B cell (primary cell): ENCODE measurements around the gene PIK3AP1. TPM values are rescaled to one million over a fixed set of nuclear protein-coding genes. Genes with fewer than 3 reads are reported as not detected.

Experiments
- ATAC-seq: fragments of 200-7000 bp; cut with Tn5 transposase; one replicate; pipeline ENCODE4 v1.10.0; 2021; ENCODE audit warnings: low read depth, mild to moderate bottlenecking, moderate number of reproducible peaks, moderate library complexity
- CTCF ChIA-PET: fragments of 350-600 bp; sonication (Branson Sonifier 250); formaldehyde crosslinking; loops from one replicate; lab custom pipeline; 2021; ENCODE audit warnings: antibody characterized with exemption, inconsistent platforms; lab: Charles Lee
- POLR2A ChIA-PET: fragments of 350-600 bp; sonication (Branson Sonifier 250); formaldehyde crosslinking; loops from one replicate; lab custom pipeline; 2021; ENCODE audit warnings: antibody characterized with exemption; lab: Charles Lee
- DNase-seq: peaks from one replicate; pipeline ENCODE4 v3.0.0; 2013
- H2AFZ ChIP-seq: 2 replicates; pipeline ENCODE4 v1.6.1; 2012; ENCODE audit warnings: mild to moderate bottlenecking, low read depth, low read length; ENCODE audit not compliant: insufficient read depth, poor library complexity, severe bottlenecking
- H3K27ac ChIP-seq, 2 donors: 1 replicate in 1 of 2; 2 replicates in 1 of 2; pipeline ENCODE4 v1.5.1; 2012 to 2013; ENCODE audit warnings: low read length in 2 of 2, mild to moderate bottlenecking in 2 of 2, moderate library complexity in 1 of 2
- H3K27me3 ChIP-seq, 4 experiments: fragments of 200-600 bp in 1 of 4; sonication (generic) in 1 of 4; replicated peaks in 1 of 4; 1 replicate in 2 of 4; 2 replicates in 2 of 4; pipeline versions ENCODE4 v1.6.1 to v1.7.0; 2013 to 2016; ENCODE audit warnings: low read length in 3 of 4, mild to moderate bottlenecking in 2 of 4, mixed read lengths in 1 of 4, moderate library complexity in 1 of 4; ENCODE audit not compliant: insufficient read depth in 4 of 4, control insufficient read depth in 3 of 4; ENCODE audit errors: control extremely low read depth in 1 of 4
- H3K36me3 ChIP-seq, 2 experiments: replicated peaks in 1 of 2; 1 replicate in 1 of 2; 2 replicates in 1 of 2; pipeline versions ENCODE4 v1.6.1 to v1.7.1; 2013; ENCODE audit warnings: low read length in 1 of 2; ENCODE audit not compliant: insufficient read depth in 2 of 2, control insufficient read depth in 1 of 2; ENCODE audit errors: control extremely low read depth in 1 of 2, extremely low read depth in 1 of 2
- H3K4me1 ChIP-seq, 2 donors: fragments of 200-600 bp in 1 of 2; sonication (generic) in 1 of 2; 1 replicate in 1 of 2; 2 replicates in 1 of 2; pipeline versions ENCODE4 v1.5.1 to v1.6.1; 2013 to 2017; ENCODE audit warnings: low read length in 2 of 2; ENCODE audit not compliant: control insufficient read depth in 2 of 2, insufficient read depth in 2 of 2
- H3K4me2 ChIP-seq: replicated peaks from 2 replicates; pipeline ENCODE3; 2012; ENCODE audit warnings: mild to moderate bottlenecking, low read depth, low read length; ENCODE audit not compliant: poor library complexity, severe bottlenecking
- H3K4me3 ChIP-seq, 5 experiments: fragments of 200-600 bp in 1 of 5; sonication (generic) in 1 of 5; 1 replicate in 3 of 5; 2 replicates in 2 of 5; pipeline versions ENCODE4 v1.5.1 to v1.7.0; 2011 to 2016; ENCODE audit warnings: low read length in 4 of 5, mild to moderate bottlenecking in 4 of 5, low read depth in 2 of 5, control low read depth in 1 of 5, moderate library complexity in 1 of 5; ENCODE audit not compliant: insufficient read depth in 1 of 5; ENCODE audit errors: control extremely low read depth in 1 of 5, extremely low read depth in 1 of 5
- H3K79me2 ChIP-seq: fragments of 200-600 bp; sonication (generic); one replicate; pipeline ENCODE4 v1.6.0; 2016; ENCODE audit warnings: low read length; ENCODE audit not compliant: control insufficient read depth, insufficient read depth
- H3K9ac ChIP-seq: fragments of 200-600 bp; sonication (generic); 2 replicates; pipeline ENCODE4 v1.6.1; 2017; ENCODE audit warnings: mild to moderate bottlenecking, low read length, moderate library complexity
- H3K9me3 ChIP-seq, 3 donors: one replicate each; pipeline versions ENCODE4 v1.6.1 to v1.7.1; 2013; ENCODE audit warnings: low read length in 2 of 3; ENCODE audit not compliant: control insufficient read depth in 2 of 3, insufficient read depth in 1 of 3; ENCODE audit errors: control extremely low read depth in 1 of 3
- H4K20me1 ChIP-seq: 2 replicates; pipeline ENCODE4 v1.6.0; 2012; ENCODE audit warnings: mild to moderate bottlenecking, low read length; ENCODE audit not compliant: insufficient read depth, control insufficient read depth, poor library complexity, severe bottlenecking
- H3K27ac Mint-ChIP-seq: one replicate; pipeline ENCODE4 v1.8.0; 2021; ENCODE audit warnings: mixed read lengths
- H3K27me3 Mint-ChIP-seq: one replicate; pipeline ENCODE4 v1.8.0; 2021; ENCODE audit warnings: mixed read lengths
- H3K4me1 Mint-ChIP-seq: one replicate; pipeline ENCODE4 v1.8.0; 2021; ENCODE audit warnings: mixed read lengths
- H3K4me3 Mint-ChIP-seq: one replicate; pipeline ENCODE4 v1.8.0; 2021; ENCODE audit warnings: mixed read lengths
- H3K9me3 Mint-ChIP-seq: one replicate; pipeline ENCODE4 v1.8.0; 2022; ENCODE audit warnings: mixed read lengths; ENCODE audit not compliant: insufficient read depth
- CTCF ChIP-seq: fragments of 200-600 bp; IDR thresholded peaks from one replicate; pipeline ENCODE4 v1.8.0; 2022; ENCODE audit warnings: antibody characterized with exemption, mild to moderate bottlenecking
- EZH2 ChIP-seq: IDR thresholded peaks from 2 replicates; pipeline ENCODE4 v1.6.1; 2012; ENCODE audit warnings: borderline replicate concordance, low read depth, mild to moderate bottlenecking, moderate library complexity, low read length; ENCODE audit not compliant: insufficient read depth, poor library complexity, severe bottlenecking
- WGBS: methylation state at CpG from one replicate; pipeline ENCODE4 v1.1.5; 2013; ENCODE audit warnings: missing lambda C conversion rate; ENCODE audit not compliant: insufficient coverage; 5-methylcytosine and 5-hydroxymethylcytosine counted together
- intact Hi-C: fragments of 100-400 bp; cut with micrococcal nuclease; formaldehyde crosslinking; loops from one replicate; pipeline ENCODE4 v1.10.0; 2022
- polyA plus RNA-seq: library from polyadenylated mRNA; depleted of rRNA; stranded (reverse); fragments of >200 nt; gene quantifications from 2 replicates; pipeline ENCODE4 v1.2.3, GENCODE V29; 2012
- total RNA-seq, 2 donors: library from RNA; stranded (reverse); fragments of 120-200 nt in 1 of 2; gene quantifications; 1 replicate in 1 of 2; 2 replicates in 1 of 2; pipeline versions ENCODE4 v1.2.3 to v1.2.4, GENCODE V29; 2013 to 2022

The PIK3AP1 gene
- total and polyA plus RNA-seq, 2 donors (not counting 1 experiment from before 2014, with no cell fraction given), result 125 to 130 TPM

- ChIA-PET POLR2A (interaction anchor here (0.6 to 1.5 kb wide), 5 partner anchors 9 to 569 kb away, joined by 3 to 9 read pairs (median 3); partner anchors contain the start of gene LCOR), CTCF (interaction anchor here (0.6 to 6.2 kb wide), 51 partner anchors 8 to 571 kb away, joined by 3 to 105 read pairs (median 8); partner anchors contain the start of genes LCOR and PIK3AP1)
- Mint-ChIP-seq H3K4me1 (peaks cover 38% of the 10 kb centered on the region), H3K27me3 (no peaks in the 10 kb centered on the region), H3K4me3 (no peak overlapping the region), H3K9me3 (no peaks in the 10 kb centered on the region), H3K27ac (peak overlapping the region; percentile 85)
- Histone ChIP-seq H3K9ac (no peak overlapping the region), H3K27ac (peak overlapping the region in 1 of 2 donors; percentile 66), H3K9me3 (no peaks in the 10 kb centered on the region), H4K20me1 (peaks cover 30% of the 10 kb centered on the region), H3K4me2 (no peak overlapping the region), H3K27me3 (no peaks in the 10 kb centered on the region), H2AFZ (no peak overlapping the region), H3K36me3 (peaks cover 8 to 97% of the 10 kb centered on the region in 2 experiments), H3K4me3 (no peak overlapping the region), H3K79me2 (peaks cover 72% of the 10 kb centered on the region), H3K4me1 (peaks cover 26 to 45% of the 10 kb centered on the region in 2 donors)
- DNase-seq, result no peak
- intact Hi-C loops, result loop anchor here (2.0 to 5.0 kb wide), 3 partner anchors 244 to 383 kb away; no protein-coding TSS in a partner anchor
- no peak for ATAC-seq
- TF ChIP-seq CTCF, result no peak
- TF ChIP-seq EZH2, result no peak
- WGBS, result 81% methylated on average over 7 of the region's 12 CpGs
These were observed 78.7 kb downstream of the PIK3AP1 start for GRCh38 chr10:96641396-96642295.
